HepG2 (cell line): Measurements from ENCODE around the gene TST. TPM values are rescaled to one million over a fixed set of nuclear protein-coding genes. Genes with fewer than 3 reads are reported as not detected.

Source experiments
- AHR ChIP-seq: IDR thresholded peaks from 2 replicates; pipeline ENCODE4 v1.6.1; 2018; ENCODE audit warnings: missing genetic modification reagents, missing compliant biosample characterization
- ATRX ChIP-seq: sonication (generic); formaldehyde crosslinking; IDR thresholded peaks from 2 replicates; pipeline ENCODE4 v1.4.0; 2020; ENCODE audit warnings: missing genetic modification reagents, borderline replicate concordance
- FOXM1 ChIP-seq: sonication (generic); formaldehyde crosslinking; IDR thresholded peaks from 2 replicates; pipeline ENCODE4 v1.5.0; 2020; ENCODE audit warnings: missing genetic modification reagents
- GMEB2 ChIP-seq: IDR thresholded peaks from 2 replicates; pipeline ENCODE4 v1.6.1; 2016; ENCODE audit warnings: missing biosample characterization, missing genetic modification reagents, low read depth
- IKZF4 ChIP-seq: sonication (generic); formaldehyde crosslinking; IDR thresholded peaks from 2 replicates; pipeline ENCODE4 v1.5.1; 2020; ENCODE audit warnings: borderline replicate concordance, mild to moderate bottlenecking, low read depth, missing genetic modification reagents; ENCODE audit errors: not compliant biosample characterization
- MIER3 ChIP-seq: IDR thresholded peaks from 2 replicates; pipeline ENCODE4 v1.6.1; 2016; ENCODE audit warnings: missing compliant biosample characterization, borderline replicate concordance
- NFIB ChIP-seq: sonication (generic); formaldehyde crosslinking; IDR thresholded peaks from 2 replicates; pipeline ENCODE4 v1.9.0; 2021; ENCODE audit warnings: missing genetic modification reagents, mild to moderate bottlenecking, borderline replicate concordance
- PAXIP1 ChIP-seq: sonication (generic); formaldehyde crosslinking; conservative IDR thresholded peaks from 2 replicates; pipeline ENCODE4 v1.4.0; 2020; ENCODE audit warnings: mild to moderate bottlenecking, missing genetic modification reagents, moderate library complexity
- PHF8 ChIP-seq: sonication (generic); formaldehyde crosslinking; IDR thresholded peaks from 2 replicates; pipeline ENCODE4 v1.5.0; 2020; ENCODE audit warnings: missing genetic modification reagents
- POLR2AphosphoS5 ChIP-seq: IDR thresholded peaks from 2 replicates; pipeline ENCODE4 v1.6.1; 2012; ENCODE audit warnings: low read depth, low read length
- SATB2 ChIP-seq: sonication (generic); formaldehyde crosslinking; IDR thresholded peaks from 2 replicates; pipeline ENCODE4 v1.5.0; 2020; ENCODE audit warnings: missing genetic modification reagents
- ZEB1 ChIP-seq: IDR thresholded peaks from 2 replicates; pipeline ENCODE4 v1.6.1; 2012; ENCODE audit warnings: mild to moderate bottlenecking, low read depth, inconsistent platforms; ENCODE audit not compliant: insufficient replicate concordance
- ZNF12 ChIP-seq: sonication (generic); formaldehyde crosslinking; IDR thresholded peaks from 2 replicates; pipeline ENCODE4 v1.5.0; 2020; ENCODE audit warnings: missing genetic modification reagents
- ZNF354B ChIP-seq: sonication (generic); formaldehyde crosslinking; IDR thresholded peaks from 2 replicates; pipeline ENCODE4 v1.8.0; 2022; ENCODE audit warnings: mild to moderate bottlenecking, missing genetic modification reagents
- ZNF44 ChIP-seq: sonication (generic); formaldehyde crosslinking; IDR thresholded peaks from 2 replicates; pipeline ENCODE4 v1.5.1; 2020; ENCODE audit warnings: mild to moderate bottlenecking, missing genetic modification reagents
- polyA plus RNA-seq, 8 experiments: library from polyadenylated mRNA; depleted of rRNA in 3 of 8; stranded (reverse) in 7 of 8; unstranded in 1 of 8; fragments of >200 nt; fragmentation: Illumina TruSeq in 4 of 8; extraction: Trizol in 4 of 8; gene quantifications; 2 replicates each; pipeline versions ENCODE4 v1.2.1 to v1.2.3, GENCODE V29; 2011 to 2016; ENCODE audit warnings: low read depth in 4 of 8, missing spikeins in 1 of 8, mixed read lengths in 1 of 8; ENCODE audit not compliant: insufficient read depth in 1 of 8
- total RNA-seq, 5 experiments: library from RNA; depleted of rRNA; stranded (reverse); fragments of >200 nt; fragmentation: Illumina TruSeq; extraction: Trizol; gene quantifications; 2 replicates each; pipeline ENCODE4 v1.2.3, GENCODE V29; 2016; ENCODE audit warnings: low read depth in 1 of 5
- TF ChIP-seq, protein P1 (sequence below): sonication (generic); formaldehyde crosslinking; IDR thresholded peaks from 2 replicates; pipeline ENCODE4 v1.4.0; 2020; ENCODE audit warnings: mild to moderate bottlenecking, missing genetic modification reagents, borderline replicate concordance
- TF ChIP-seq, protein P2 (sequence below): sonication (generic); formaldehyde crosslinking; IDR thresholded peaks from 2 replicates; pipeline ENCODE4 v1.4.0; 2020; ENCODE audit warnings: missing genetic modification reagents, borderline replicate concordance

TST gene
- total and polyA plus RNA-seq, 2 of the 13 experiments (the other 11 are each of a cell fraction or from before 2014, with no cell fraction given): 44.6 to 63.6 TPM

- TF ChIP-seq IKZF4 (CRISPR knock-in tag) (peak; percentile 51), ZNF44 (no peak), PAXIP1 (CRISPR knock-in tag) (no peak), ZNF12 (CRISPR knock-in tag) (no peak), ZNF354B (CRISPR knock-in tag) (no peak), MIER3 (CRISPR knock-in tag) (no peak), SATB2 (no peak), ZEB1 (no peak), FOXM1 (no peak), ATRX (CRISPR knock-in tag) (no peak), AHR (CRISPR knock-in tag) (no peak), PHF8 (CRISPR knock-in tag) (0 out of 2 replicates have a peak, but pooled peaks have one; percentile 6), GMEB2 (CRISPR knock-in tag) (no peak), POLR2AphosphoS5 (no peak; the same call in 1 of the 2 replicates), NFIB (CRISPR knock-in tag) (no peak)
- TF ChIP-seq, protein P1, sequence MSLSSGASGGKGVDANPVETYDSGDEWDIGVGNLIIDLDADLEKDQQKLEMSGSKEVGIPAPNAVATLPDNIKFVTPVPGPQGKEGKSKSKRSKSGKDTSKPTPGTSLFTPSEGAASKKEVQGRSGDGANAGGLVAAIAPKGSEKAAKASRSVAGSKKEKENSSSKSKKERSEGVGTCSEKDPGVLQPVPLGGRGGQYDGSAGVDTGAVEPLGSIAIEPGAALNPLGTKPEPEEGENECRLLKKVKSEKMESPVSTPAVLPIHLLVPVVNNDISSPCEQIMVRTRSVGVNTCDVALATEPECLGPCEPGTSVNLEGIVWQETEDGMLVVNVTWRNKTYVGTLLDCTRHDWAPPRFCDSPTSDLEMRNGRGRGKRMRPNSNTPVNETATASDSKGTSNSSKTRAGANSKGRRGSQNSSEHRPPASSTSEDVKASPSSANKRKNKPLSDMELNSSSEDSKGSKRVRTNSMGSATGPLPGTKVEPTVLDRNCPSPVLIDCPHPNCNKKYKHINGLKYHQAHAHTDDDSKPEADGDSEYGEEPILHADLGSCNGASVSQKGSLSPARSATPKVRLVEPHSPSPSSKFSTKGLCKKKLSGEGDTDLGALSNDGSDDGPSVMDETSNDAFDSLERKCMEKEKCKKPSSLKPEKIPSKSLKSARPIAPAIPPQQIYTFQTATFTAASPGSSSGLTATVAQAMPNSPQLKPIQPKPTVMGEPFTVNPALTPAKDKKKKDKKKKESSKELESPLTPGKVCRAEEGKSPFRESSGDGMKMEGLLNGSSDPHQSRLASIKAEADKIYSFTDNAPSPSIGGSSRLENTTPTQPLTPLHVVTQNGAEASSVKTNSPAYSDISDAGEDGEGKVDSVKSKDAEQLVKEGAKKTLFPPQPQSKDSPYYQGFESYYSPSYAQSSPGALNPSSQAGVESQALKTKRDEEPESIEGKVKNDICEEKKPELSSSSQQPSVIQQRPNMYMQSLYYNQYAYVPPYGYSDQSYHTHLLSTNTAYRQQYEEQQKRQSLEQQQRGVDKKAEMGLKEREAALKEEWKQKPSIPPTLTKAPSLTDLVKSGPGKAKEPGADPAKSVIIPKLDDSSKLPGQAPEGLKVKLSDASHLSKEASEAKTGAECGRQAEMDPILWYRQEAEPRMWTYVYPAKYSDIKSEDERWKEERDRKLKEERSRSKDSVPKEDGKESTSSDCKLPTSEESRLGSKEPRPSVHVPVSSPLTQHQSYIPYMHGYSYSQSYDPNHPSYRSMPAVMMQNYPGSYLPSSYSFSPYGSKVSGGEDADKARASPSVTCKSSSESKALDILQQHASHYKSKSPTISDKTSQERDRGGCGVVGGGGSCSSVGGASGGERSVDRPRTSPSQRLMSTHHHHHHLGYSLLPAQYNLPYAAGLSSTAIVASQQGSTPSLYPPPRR: peak; percentile 39; the same call in 1 of the 2 replicates
- TF ChIP-seq, protein P2, sequence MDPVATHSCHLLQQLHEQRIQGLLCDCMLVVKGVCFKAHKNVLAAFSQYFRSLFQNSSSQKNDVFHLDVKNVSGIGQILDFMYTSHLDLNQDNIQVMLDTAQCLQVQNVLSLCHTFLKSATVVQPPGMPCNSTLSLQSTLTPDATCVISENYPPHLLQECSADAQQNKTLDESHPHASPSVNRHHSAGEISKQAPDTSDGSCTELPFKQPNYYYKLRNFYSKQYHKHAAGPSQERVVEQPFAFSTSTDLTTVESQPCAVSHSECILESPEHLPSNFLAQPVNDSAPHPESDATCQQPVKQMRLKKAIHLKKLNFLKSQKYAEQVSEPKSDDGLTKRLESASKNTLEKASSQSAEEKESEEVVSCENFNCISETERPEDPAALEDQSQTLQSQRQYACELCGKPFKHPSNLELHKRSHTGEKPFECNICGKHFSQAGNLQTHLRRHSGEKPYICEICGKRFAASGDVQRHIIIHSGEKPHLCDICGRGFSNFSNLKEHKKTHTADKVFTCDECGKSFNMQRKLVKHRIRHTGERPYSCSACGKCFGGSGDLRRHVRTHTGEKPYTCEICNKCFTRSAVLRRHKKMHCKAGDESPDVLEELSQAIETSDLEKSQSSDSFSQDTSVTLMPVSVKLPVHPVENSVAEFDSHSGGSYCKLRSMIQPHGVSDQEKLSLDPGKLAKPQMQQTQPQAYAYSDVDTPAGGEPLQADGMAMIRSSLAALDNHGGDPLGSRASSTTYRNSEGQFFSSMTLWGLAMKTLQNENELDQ (CRISPR knock-in tag): no peak
Observed at GRCh38 chr22:37018815-37019308, 385 bp downstream of the TST start (continued).
